GM12878 (cell line): ENCODE measurements around the gene SYMPK. TPM values are rescaled to one million over a fixed set of nuclear protein-coding genes. Genes with fewer than 3 reads are reported as not detected.

Source experiments
- ATAC-seq: fragments of 200-7000 bp; cut with Tn5 transposase; 3 replicates; pipeline ENCODE4 v1.9.1; 2020; ENCODE audit warnings: mild to moderate bottlenecking, moderate library complexity
- BruUV-seq: library from RNA; stranded (reverse); fragments of 400-500 nt; replicated peaks from 2 replicates; lab custom pipeline; 2021; lab: Mats Ljungman, UMichigan
- CTCF ChIA-PET: fragments of 300-600 bp; sonication (Branson Sonifier 250); formaldehyde crosslinking; extraction: SDS; loops from one replicate; lab custom pipeline; 2021; ENCODE audit warnings: inconsistent platforms; lab: Yijun Ruan, JAX
- POLR2A ChIA-PET: fragments of 350-600 bp; formaldehyde crosslinking; extraction: SDS; loops from one replicate; lab custom pipeline; 2021; ENCODE audit warnings: inconsistent platforms; lab: Charles Lee
- RAD21 ChIA-PET: fragments of 300-600 bp; sonication (Branson Sonifier 250); formaldehyde crosslinking; loops from one replicate; lab custom pipeline; 2023; ENCODE audit warnings: antibody characterized with exemption; ENCODE audit not compliant: unreplicated experiment; lab: Charles Lee
- SMC1A ChIA-PET: fragments of 300-600 bp; sonication (Branson Sonifier 250); formaldehyde crosslinking; loops from one replicate; lab custom pipeline; 2023; ENCODE audit not compliant: unreplicated experiment, uncharacterized antibody; lab: Charles Lee
- DNase-seq: peaks from one replicate; pipeline ENCODE4 v3.0.0-alpha.2; 2011; ENCODE audit warnings: low read depth, low spot score
- FAIRE-seq: peaks from 3 replicates; lab custom pipeline; 2011; peaks lifted over from hg19 to GRCh38; lab: Jason Lieb, UNC
- H2AFZ ChIP-seq: 2 replicates; pipeline ENCODE4 v1.6.0; 2011; ENCODE audit warnings: low read depth, low read length, control low read depth; ENCODE audit not compliant: control insufficient read depth
- H3K27ac ChIP-seq: 2 replicates; pipeline ENCODE4 v1.5.1; 2011; ENCODE audit warnings: control low read depth; ENCODE audit not compliant: control insufficient read depth, insufficient read depth
- H3K27me3 ChIP-seq, 2 experiments: replicated peaks in 1 of 2; 2 replicates each; pipeline versions ENCODE4 v1.6.0 to v1.6.1; 2011; ENCODE audit warnings: low read length in 1 of 2; ENCODE audit not compliant: control insufficient read depth in 2 of 2, insufficient read depth in 2 of 2
- H3K36me3 ChIP-seq, 2 experiments: 2 replicates each; pipeline ENCODE4 v1.5.1; 2011; ENCODE audit warnings: low read length in 1 of 2; ENCODE audit not compliant: control insufficient read depth in 2 of 2, insufficient read depth in 2 of 2
- H3K4me1 ChIP-seq: 2 replicates; pipeline ENCODE4 v1.6.1; 2011; ENCODE audit warnings: mild to moderate bottlenecking, low read length, moderate library complexity, mixed read lengths; ENCODE audit not compliant: control insufficient read depth, insufficient read depth
- H3K4me2 ChIP-seq: 2 replicates; pipeline ENCODE4 v1.6.0; 2011; ENCODE audit warnings: control low read depth; ENCODE audit not compliant: control insufficient read depth, insufficient read depth
- H3K4me3 ChIP-seq: fragments of 200-600 bp; sonication (generic); 2 replicates; pipeline ENCODE4 v1.5.1; 2016
- H3K79me2 ChIP-seq: 2 replicates; pipeline ENCODE4 v1.6.0; 2011; ENCODE audit warnings: low read length; ENCODE audit not compliant: control insufficient read depth, insufficient read depth
- H3K9ac ChIP-seq: 2 replicates; pipeline ENCODE4 v1.8.0; 2011; ENCODE audit warnings: low read length, control low read depth, mixed read lengths; ENCODE audit not compliant: control insufficient read depth, insufficient read depth
- H3K9me3 ChIP-seq: replicated peaks from 3 replicates; pipeline ENCODE4 v1.5.1; 2011; ENCODE audit warnings: mild to moderate bottlenecking, low read length; ENCODE audit not compliant: control insufficient read depth, insufficient read depth
- H4K20me1 ChIP-seq: 2 replicates; pipeline ENCODE4 v1.6.0; 2011; ENCODE audit not compliant: control insufficient read depth, insufficient read depth
- NBN ChIP-seq: fragments of 450-650 bp; IDR thresholded peaks from 2 replicates; pipeline ENCODE4 v1.6.1; 2016
- NFYA ChIP-seq: IDR thresholded peaks from 2 replicates; pipeline ENCODE4 v1.6.1; 2011; ENCODE audit warnings: low read depth, mild to moderate bottlenecking, low read length, improper control_type of control experiment, borderline replicate concordance
- RAD51 ChIP-seq: fragments of 450-650 bp; IDR thresholded peaks from 2 replicates; pipeline ENCODE4 v1.6.1; 2016; ENCODE audit warnings: moderate library complexity, mild to moderate bottlenecking, inconsistent platforms
- RFX5 ChIP-seq: IDR thresholded peaks from 2 replicates; pipeline ENCODE4 v1.6.1; 2011; ENCODE audit warnings: low read depth, low read length, improper control_type of control experiment
- RUNX3 ChIP-seq: IDR thresholded peaks from 2 replicates; pipeline ENCODE4 v1.6.1; 2012; ENCODE audit warnings: low read length, inconsistent platforms
- SPI1 ChIP-seq: IDR thresholded peaks from 2 replicates; pipeline ENCODE4 v1.6.1; 2011; ENCODE audit warnings: low read depth, mild to moderate bottlenecking, low read length, moderate library complexity, borderline replicate concordance; ENCODE audit not compliant: insufficient read depth
- USF1 ChIP-seq: IDR thresholded peaks from 2 replicates; pipeline ENCODE4 v1.6.1; 2011; ENCODE audit warnings: borderline replicate concordance, low read depth, mild to moderate bottlenecking, moderate library complexity, mixed read lengths, low read length; ENCODE audit not compliant: insufficient read depth; ENCODE audit errors: extremely low read length
- ZBTB4 ChIP-seq: fragments of 450-650 bp; formaldehyde crosslinking; IDR thresholded peaks from 2 replicates; pipeline ENCODE4 v1.4.0; 2022; ENCODE audit warnings: mild to moderate bottlenecking, moderate library complexity
- WGBS: methylation state at CpG from one replicate; pipeline ENCODE4 v1.1.6; 2016; ENCODE audit warnings: low lambda C conversion rate; ENCODE audit not compliant: insufficient replicate concordance, insufficient coverage; ENCODE audit errors: missing lambda C conversion rate; 5-methylcytosine and 5-hydroxymethylcytosine counted together
- in situ Hi-C: fragments of 300-500 bp; cut with MboI; formaldehyde crosslinking; loops from 9 replicates; pipeline ENCODE4 v1.14.3; 2018; ENCODE audit warnings: mixed read lengths
- intact Hi-C: fragments of 100-400 bp; cut with micrococcal nuclease; formaldehyde crosslinking; loops from one replicate; pipeline ENCODE4 v1.14.2; 2022; ENCODE audit not compliant: unreplicated experiment
- polyA plus RNA-seq, 11 experiments: library from polyadenylated mRNA; depleted of rRNA in 4 of 11; unstranded in 6 of 11; stranded (reverse) in 5 of 11; fragments of >200 nt; fragmentation: Nextera tagmentation in 4 of 11; fragmentation: Illumina TruSeq in 1 of 11; extraction: Ambion mirVana in 4 of 11; extraction: Trizol in 1 of 11; gene quantifications; 1 replicate in 1 of 11; 2 replicates in 10 of 11; pipeline versions ENCODE4 v1.2.1 to v1.2.3, GENCODE V29; 2011 to 2016; ENCODE audit warnings: inconsistent platforms in 2 of 11, missing spikeins in 2 of 11, low read depth in 1 of 11
- total RNA-seq, 4 experiments: library from RNA; depleted of rRNA in 3 of 4; stranded (reverse); fragments of >200 nt in 3 of 4; fragmentation: Illumina TruSeq in 1 of 4; extraction: Trizol in 1 of 4; gene quantifications; 2 replicates each; pipeline versions ENCODE4 v1.2.1 to v1.2.3, GENCODE V29; 2013 to 2021
- TF ChIP-seq, protein P1 (sequence below): IDR thresholded peaks from 2 replicates; pipeline ENCODE4 v1.6.1; 2012; ENCODE audit warnings: mild to moderate bottlenecking, low read depth, low read length

The SYMPK gene
- total and polyA plus RNA-seq, 10 of the 15 experiments (the other 5 are each of a cell fraction or from before 2014, with no cell fraction given) = 0.49 to 109 (median 42.5) TPM

DNA sequence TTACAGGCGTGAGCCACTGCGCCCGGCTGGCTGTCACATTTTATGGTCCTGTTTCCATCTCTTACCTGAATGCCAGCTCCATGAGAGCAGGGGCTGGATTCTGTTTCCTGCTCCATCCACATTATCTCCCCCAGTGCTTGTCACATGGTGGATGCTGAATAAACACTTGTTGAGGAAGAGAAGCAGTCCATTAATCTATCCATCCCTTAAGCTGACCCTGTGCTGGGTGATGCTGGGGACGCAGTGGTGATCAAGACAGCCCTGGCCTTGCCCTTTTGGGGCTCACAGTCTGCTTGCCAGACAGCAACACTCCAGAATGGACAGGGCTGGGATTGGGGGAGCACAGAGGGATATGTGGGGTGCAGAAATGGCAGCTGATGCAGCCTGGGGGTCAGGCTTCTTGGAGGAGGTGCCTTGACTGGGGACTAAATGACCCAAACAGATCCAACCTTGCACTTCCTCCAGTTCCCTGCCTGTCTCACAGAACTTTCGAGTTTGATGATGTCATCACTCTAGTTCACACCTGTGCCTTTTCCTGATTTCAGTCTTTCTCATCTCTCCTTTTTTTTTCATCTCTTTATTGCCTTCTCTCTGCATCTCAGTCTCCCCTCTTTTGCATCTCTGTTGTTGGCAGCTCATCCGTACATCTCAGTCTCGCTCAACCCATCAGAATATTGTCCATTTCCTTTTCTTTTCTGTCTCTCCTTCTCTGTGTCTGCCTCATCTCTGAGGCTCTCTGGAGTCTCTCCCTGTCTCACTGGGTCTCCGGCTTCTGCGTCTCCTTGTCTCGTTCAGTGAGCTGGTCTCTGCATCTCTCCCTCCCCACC lies 18.3 kb upstream of the SYMPK start (continued):
- no peak for TF ChIP-seq USF1
- TF ChIP-seq, protein P1, sequence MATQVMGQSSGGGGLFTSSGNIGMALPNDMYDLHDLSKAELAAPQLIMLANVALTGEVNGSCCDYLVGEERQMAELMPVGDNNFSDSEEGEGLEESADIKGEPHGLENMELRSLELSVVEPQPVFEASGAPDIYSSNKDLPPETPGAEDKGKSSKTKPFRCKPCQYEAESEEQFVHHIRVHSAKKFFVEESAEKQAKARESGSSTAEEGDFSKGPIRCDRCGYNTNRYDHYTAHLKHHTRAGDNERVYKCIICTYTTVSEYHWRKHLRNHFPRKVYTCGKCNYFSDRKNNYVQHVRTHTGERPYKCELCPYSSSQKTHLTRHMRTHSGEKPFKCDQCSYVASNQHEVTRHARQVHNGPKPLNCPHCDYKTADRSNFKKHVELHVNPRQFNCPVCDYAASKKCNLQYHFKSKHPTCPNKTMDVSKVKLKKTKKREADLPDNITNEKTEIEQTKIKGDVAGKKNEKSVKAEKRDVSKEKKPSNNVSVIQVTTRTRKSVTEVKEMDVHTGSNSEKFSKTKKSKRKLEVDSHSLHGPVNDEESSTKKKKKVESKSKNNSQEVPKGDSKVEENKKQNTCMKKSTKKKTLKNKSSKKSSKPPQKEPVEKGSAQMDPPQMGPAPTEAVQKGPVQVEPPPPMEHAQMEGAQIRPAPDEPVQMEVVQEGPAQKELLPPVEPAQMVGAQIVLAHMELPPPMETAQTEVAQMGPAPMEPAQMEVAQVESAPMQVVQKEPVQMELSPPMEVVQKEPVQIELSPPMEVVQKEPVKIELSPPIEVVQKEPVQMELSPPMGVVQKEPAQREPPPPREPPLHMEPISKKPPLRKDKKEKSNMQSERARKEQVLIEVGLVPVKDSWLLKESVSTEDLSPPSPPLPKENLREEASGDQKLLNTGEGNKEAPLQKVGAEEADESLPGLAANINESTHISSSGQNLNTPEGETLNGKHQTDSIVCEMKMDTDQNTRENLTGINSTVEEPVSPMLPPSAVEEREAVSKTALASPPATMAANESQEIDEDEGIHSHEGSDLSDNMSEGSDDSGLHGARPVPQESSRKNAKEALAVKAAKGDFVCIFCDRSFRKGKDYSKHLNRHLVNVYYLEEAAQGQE = no peak

- no peak for DNase-seq
- no peak overlapping the region for H3K4me3 ChIP-seq
- ATAC-seq = no peak
- TF ChIP-seq RUNX3 (no peak), NFYA (no peak), ZBTB4 (CRISPR knock-in tag) (no peak), SPI1 (no peak), RAD51 (no peak), NBN (no peak), RFX5 (no peak)
- ChIA-PET SMC1A (interaction anchor here (6.0 kb wide), 1 partner anchor 13 kb away, joined by 98 read pairs; the partner anchor contains the start of genes FOXA3 and SYMPK), RAD21 (interaction anchor here (1.5 to 7.6 kb wide), 3 partner anchors 15 to 63 kb away, joined by 3 to 159 read pairs (median 12); partner anchors contain the start of genes FOXA3 and SYMPK), CTCF (interaction anchor here (0.7 to 9.1 kb wide), 2 partner anchors 17 to 1174 kb away, joined by 4 to 194 read pairs; partner anchors contain the start of genes FOXA3 and SYMPK), POLR2A (interaction anchor here (9.0 kb wide), 1 partner anchor 16 kb away, joined by 178 read pairs; the partner anchor contains the start of genes FOXA3 and SYMPK)
- no peak for FAIRE-seq
- H3K4me1 ChIP-seq = peaks cover 32% of the 10 kb centered on the region
- H3K27me3 ChIP-seq = no peaks in the 10 kb centered on the region
- H3K9me3 ChIP-seq = no peaks in the 10 kb centered on the region
- H3K79me2 ChIP-seq = peaks cover 4% of the 10 kb centered on the region
- H2AFZ ChIP-seq = no peak overlapping the region
- in situ Hi-C loops = no loop called here
- H3K4me2 ChIP-seq = no peak overlapping the region
- H3K27ac ChIP-seq = no peak overlapping the region
- H3K9ac ChIP-seq = no peak overlapping the region
- H3K36me3 ChIP-seq = peaks cover 0 to 1% of the 10 kb centered on the region in 2 experiments; a peak in 1 of 4 replicates
- WGBS = 59% methylated on average over 2 of the region's 2 CpGs
- BruUV-seq = no TSS peak
- intact Hi-C loops = no loop called here
- no peaks in the 10 kb centered on the region for H4K20me1 ChIP-seq
Measured at GRCh38 chr19:45879971-45880370, 17.0 kb upstream of the SYMPK start.
